ENCODE results near the gene PSEN1. TPM values are rescaled to one million over a fixed set of nuclear protein-coding genes. Genes with fewer than 3 reads are reported as not detected.

PSEN1 gene
- total and polyA plus RNA-seq, 10 of the 15 experiments (the other 5 are each of a cell fraction or from before 2014, with no cell fraction given): 8.9 to 32.3 (median 21.8) TPM

DNA sequence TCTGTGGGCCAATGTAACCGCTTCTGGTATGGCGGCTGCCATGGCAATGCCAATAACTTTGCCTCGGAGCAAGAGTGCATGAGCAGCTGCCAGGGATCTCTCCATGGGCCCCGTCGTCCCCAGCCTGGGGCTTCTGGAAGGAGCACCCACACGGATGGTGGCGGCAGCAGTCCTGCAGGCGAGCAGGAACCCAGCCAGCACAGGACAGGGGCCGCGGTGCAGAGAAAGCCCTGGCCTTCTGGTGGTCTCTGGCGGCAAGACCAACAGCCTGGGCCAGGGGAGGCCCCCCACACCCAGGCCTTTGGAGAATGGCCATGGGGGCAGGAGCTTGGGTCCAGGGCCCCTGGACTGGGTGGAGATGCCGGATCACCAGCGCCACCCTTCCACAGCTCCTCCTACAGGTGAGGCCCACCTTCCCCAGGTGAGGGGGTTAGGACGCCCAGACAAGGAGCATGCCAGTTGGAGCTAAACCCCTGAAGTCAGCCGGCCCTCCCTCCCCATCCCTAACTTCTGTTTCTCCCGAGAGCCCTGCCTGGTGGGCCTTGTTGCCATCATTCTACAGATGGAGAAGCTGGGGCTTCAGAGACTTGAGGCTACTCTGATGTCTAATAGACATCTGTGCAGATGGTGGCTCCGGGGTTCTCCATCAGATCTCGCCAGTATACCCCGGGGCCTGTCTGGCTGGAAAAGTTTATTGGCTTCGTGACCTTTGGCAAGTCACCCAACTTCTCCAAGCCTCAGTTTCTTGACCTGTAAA is 126.3 kb downstream of the PSEN1 start (continued):
- TF ChIP-seq, protein P1, sequence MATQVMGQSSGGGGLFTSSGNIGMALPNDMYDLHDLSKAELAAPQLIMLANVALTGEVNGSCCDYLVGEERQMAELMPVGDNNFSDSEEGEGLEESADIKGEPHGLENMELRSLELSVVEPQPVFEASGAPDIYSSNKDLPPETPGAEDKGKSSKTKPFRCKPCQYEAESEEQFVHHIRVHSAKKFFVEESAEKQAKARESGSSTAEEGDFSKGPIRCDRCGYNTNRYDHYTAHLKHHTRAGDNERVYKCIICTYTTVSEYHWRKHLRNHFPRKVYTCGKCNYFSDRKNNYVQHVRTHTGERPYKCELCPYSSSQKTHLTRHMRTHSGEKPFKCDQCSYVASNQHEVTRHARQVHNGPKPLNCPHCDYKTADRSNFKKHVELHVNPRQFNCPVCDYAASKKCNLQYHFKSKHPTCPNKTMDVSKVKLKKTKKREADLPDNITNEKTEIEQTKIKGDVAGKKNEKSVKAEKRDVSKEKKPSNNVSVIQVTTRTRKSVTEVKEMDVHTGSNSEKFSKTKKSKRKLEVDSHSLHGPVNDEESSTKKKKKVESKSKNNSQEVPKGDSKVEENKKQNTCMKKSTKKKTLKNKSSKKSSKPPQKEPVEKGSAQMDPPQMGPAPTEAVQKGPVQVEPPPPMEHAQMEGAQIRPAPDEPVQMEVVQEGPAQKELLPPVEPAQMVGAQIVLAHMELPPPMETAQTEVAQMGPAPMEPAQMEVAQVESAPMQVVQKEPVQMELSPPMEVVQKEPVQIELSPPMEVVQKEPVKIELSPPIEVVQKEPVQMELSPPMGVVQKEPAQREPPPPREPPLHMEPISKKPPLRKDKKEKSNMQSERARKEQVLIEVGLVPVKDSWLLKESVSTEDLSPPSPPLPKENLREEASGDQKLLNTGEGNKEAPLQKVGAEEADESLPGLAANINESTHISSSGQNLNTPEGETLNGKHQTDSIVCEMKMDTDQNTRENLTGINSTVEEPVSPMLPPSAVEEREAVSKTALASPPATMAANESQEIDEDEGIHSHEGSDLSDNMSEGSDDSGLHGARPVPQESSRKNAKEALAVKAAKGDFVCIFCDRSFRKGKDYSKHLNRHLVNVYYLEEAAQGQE (IDR thresholded peaks at IDR 0.05; ENCODE audit: low read depth, low read length): no peak

DNA sequence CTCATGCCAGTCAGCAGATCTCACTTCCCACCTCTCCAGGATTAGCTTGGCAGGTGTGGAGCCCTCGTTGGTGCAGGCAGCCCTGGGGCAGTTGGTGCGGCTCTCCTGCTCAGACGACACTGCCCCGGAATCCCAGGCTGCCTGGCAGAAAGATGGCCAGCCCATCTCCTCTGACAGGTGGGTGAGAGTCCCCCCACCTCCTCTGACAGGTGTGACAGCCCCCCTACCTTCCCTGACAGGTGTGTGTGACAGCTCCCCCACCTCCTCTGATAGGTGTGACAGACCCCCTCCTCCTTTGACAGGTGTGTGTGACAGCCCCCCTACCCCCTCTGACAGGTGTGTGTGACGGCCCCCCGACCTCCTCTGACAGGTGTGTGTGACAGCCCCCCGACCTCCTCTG is 127.3 kb downstream of the PSEN1 start:
- BruUV-seq (replicated peaks): no TSS peak
- ChIA-PET CTCF (no interaction called here), SMC1A (ENCODE audit: uncharacterized antibody, unreplicated experiment) (no interaction called here), POLR2A (interaction anchor here (0.6 kb wide), 1 partner anchor 30 kb away, joined by 3 read pairs; no protein-coding TSS in a partner anchor), RAD21 (ENCODE audit: unreplicated experiment) (no interaction called here)
- no peaks in the 10 kb centered on the region for H3K9me3 ChIP-seq (replicated peaks; ENCODE audit: control insufficient read depth, insufficient read depth, low read length)
- H3K27me3 ChIP-seq (replicated peaks in 1 of 2; ENCODE audit: control insufficient read depth in 2 of 2, insufficient read depth in 2 of 2, low read length in 1 of 2): no peaks in the 10 kb centered on the region; a peak in 1 of 4 replicates
- no peaks in the 10 kb centered on the region for H3K79me2 ChIP-seq (ENCODE audit: control insufficient read depth, insufficient read depth, low read length)
- no peak overlapping the region for H3K4me2 ChIP-seq (ENCODE audit: control insufficient read depth, insufficient read depth)
- H3K9ac ChIP-seq (ENCODE audit: control insufficient read depth, insufficient read depth, low read length): no peak overlapping the region
- no peaks in the 10 kb centered on the region for H4K20me1 ChIP-seq (ENCODE audit: control insufficient read depth, insufficient read depth)
- DNase-seq (ENCODE audit: low read depth, low spot score): no peak
- H3K4me1 ChIP-seq (ENCODE audit: control insufficient read depth, insufficient read depth, low read length): no peaks in the 10 kb centered on the region
- no peaks in the 10 kb centered on the region for H3K36me3 ChIP-seq (ENCODE audit: control insufficient read depth in 2 of 2, insufficient read depth in 2 of 2, low read length in 1 of 2)
- in situ Hi-C loops (cut with MboI) (no loop called here), intact Hi-C loops (cut with micrococcal nuclease; ENCODE audit: unreplicated experiment) (no loop called here)
- no peak overlapping the region for H3K27ac ChIP-seq (ENCODE audit: control insufficient read depth, insufficient read depth)
- 78% methylated on average over 5 of the region's 7 CpGs for WGBS (ENCODE audit: insufficient coverage, insufficient replicate concordance, low lambda C conversion rate, missing lambda C conversion rate)
- no peak overlapping the region for H2AFZ ChIP-seq (ENCODE audit: control insufficient read depth, low read depth, low read length)
- FAIRE-seq: no peak
- H3K4me3 ChIP-seq: no peak overlapping the region
- ATAC-seq: no peak
- TF ChIP-seq CREB1 (IDR thresholded peaks at IDR 0.05; ENCODE audit: low read depth) (no peak), ZSCAN29 (IDR thresholded peaks at IDR 0.05) (no peak), EP300 (IDR thresholded peaks at IDR 0.05; ENCODE audit: borderline replicate concordance in 1 of 2, control insufficient read depth in 1 of 2, low read depth in 2 of 2, low read length in 2 of 2) (no peak), PAX8 (IDR thresholded peaks at IDR 0.05) (no peak), POLR2AphosphoS2 (IDR thresholded peaks at IDR 0.05; ENCODE audit: low read depth, low read length) (no peak), BCL11A (IDR thresholded peaks at IDR 0.05; ENCODE audit: low read depth, low read length) (no peak)
- TF ChIP-seq, protein P2, sequence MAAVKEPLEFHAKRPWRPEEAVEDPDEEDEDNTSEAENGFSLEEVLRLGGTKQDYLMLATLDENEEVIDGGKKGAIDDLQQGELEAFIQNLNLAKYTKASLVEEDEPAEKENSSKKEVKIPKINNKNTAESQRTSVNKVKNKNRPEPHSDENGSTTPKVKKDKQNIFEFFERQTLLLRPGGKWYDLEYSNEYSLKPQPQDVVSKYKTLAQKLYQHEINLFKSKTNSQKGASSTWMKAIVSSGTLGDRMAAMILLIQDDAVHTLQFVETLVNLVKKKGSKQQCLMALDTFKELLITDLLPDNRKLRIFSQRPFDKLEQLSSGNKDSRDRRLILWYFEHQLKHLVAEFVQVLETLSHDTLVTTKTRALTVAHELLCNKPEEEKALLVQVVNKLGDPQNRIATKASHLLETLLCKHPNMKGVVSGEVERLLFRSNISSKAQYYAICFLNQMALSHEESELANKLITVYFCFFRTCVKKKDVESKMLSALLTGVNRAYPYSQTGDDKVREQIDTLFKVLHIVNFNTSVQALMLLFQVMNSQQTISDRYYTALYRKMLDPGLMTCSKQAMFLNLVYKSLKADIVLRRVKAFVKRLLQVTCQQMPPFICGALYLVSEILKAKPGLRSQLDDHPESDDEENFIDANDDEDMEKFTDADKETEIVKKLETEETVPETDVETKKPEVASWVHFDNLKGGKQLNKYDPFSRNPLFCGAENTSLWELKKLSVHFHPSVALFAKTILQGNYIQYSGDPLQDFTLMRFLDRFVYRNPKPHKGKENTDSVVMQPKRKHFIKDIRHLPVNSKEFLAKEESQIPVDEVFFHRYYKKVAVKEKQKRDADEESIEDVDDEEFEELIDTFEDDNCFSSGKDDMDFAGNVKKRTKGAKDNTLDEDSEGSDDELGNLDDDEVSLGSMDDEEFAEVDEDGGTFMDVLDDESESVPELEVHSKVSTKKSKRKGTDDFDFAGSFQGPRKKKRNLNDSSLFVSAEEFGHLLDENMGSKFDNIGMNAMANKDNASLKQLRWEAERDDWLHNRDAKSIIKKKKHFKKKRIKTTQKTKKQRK (IDR thresholded peaks at IDR 0.05; ENCODE audit: low read depth, low read length): no peak
- TF ChIP-seq, protein P3, sequence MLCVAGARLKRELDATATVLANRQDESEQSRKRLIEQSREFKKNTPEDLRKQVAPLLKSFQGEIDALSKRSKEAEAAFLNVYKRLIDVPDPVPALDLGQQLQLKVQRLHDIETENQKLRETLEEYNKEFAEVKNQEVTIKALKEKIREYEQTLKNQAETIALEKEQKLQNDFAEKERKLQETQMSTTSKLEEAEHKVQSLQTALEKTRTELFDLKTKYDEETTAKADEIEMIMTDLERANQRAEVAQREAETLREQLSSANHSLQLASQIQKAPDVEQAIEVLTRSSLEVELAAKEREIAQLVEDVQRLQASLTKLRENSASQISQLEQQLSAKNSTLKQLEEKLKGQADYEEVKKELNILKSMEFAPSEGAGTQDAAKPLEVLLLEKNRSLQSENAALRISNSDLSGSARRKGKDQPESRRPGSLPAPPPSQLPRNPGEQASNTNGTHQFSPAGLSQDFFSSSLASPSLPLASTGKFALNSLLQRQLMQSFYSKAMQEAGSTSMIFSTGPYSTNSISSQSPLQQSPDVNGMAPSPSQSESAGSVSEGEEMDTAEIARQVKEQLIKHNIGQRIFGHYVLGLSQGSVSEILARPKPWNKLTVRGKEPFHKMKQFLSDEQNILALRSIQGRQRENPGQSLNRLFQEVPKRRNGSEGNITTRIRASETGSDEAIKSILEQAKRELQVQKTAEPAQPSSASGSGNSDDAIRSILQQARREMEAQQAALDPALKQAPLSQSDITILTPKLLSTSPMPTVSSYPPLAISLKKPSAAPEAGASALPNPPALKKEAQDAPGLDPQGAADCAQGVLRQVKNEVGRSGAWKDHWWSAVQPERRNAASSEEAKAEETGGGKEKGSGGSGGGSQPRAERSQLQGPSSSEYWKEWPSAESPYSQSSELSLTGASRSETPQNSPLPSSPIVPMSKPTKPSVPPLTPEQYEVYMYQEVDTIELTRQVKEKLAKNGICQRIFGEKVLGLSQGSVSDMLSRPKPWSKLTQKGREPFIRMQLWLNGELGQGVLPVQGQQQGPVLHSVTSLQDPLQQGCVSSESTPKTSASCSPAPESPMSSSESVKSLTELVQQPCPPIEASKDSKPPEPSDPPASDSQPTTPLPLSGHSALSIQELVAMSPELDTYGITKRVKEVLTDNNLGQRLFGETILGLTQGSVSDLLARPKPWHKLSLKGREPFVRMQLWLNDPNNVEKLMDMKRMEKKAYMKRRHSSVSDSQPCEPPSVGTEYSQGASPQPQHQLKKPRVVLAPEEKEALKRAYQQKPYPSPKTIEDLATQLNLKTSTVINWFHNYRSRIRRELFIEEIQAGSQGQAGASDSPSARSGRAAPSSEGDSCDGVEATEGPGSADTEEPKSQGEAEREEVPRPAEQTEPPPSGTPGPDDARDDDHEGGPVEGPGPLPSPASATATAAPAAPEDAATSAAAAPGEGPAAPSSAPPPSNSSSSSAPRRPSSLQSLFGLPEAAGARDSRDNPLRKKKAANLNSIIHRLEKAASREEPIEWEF (IDR thresholded peaks at IDR 0.05; ENCODE audit: insufficient replicate concordance, low read depth, low read length): no peak

All from GM12878 (cell line).